ENCODE data around the gene LEF1. TPM values are rescaled to one million over a fixed set of nuclear protein-coding genes. Genes with fewer than 3 reads are reported as not detected.

LEF1 gene
- total and polyA plus RNA-seq, 9 of the 15 experiments (the other 6 are each of a cell fraction or from before 2014, with no cell fraction given), result 15.1 to 81.1 (median 29.7) TPM

GRCh38 chr4:108049406-108049805 lies 119.3 kb downstream of the LEF1 start:
- FAIRE-seq, result no peak
- H3K27me3 ChIP-seq (ENCODE audit: control insufficient read depth in 2 of 2, insufficient read depth in 2 of 2, low read length in 2 of 2), result no peaks in the 10 kb centered on the region
- H3K4me2 ChIP-seq (ENCODE audit: insufficient read depth, low read length), result no peak overlapping the region
- H3K4me3 ChIP-seq, result no peak overlapping the region
- no peak overlapping the region for H2AFZ ChIP-seq (ENCODE audit: low read depth, low read length)
- 63% methylated on average over 5 of the region's 5 CpGs for WGBS (ENCODE audit: insufficient coverage, low coverage, missing lambda C conversion rate)
- POLR2A ChIA-PET, result no interaction called here
- no peak for ATAC-seq
- no peaks in the 10 kb centered on the region for H3K79me2 ChIP-seq (ENCODE audit: control insufficient read depth, insufficient read depth, low read length)
- no peak overlapping the region for H3K27ac ChIP-seq (ENCODE audit: extremely low read depth, low read depth, low read length)
- CTCF ChIA-PET (ENCODE audit: low intra/inter-chr PET ratio), result no interaction called here
- H3K9me3 ChIP-seq (replicated peaks; ENCODE audit: control insufficient read depth, insufficient read depth, low read depth, low read length), result no peaks in the 10 kb centered on the region
- H4K20me1 ChIP-seq (replicated peaks; ENCODE audit: control insufficient read depth, insufficient read depth, low read length), result no peaks in the 10 kb centered on the region
- BruUV-seq (replicated peaks), result no TSS peak
- no peak overlapping the region for H3K9ac ChIP-seq (ENCODE audit: insufficient read depth in 1 of 2, low read depth in 2 of 2, low read length in 2 of 2)
- intact Hi-C loops (cut with micrococcal nuclease) (no loop called here), in situ Hi-C loops (cut with MboI) (no loop called here)
- H3K4me1 ChIP-seq (replicated peaks in 1 of 2; ENCODE audit: control insufficient read depth in 2 of 2, insufficient read depth in 2 of 2, low read length in 2 of 2), result peaks cover 0 to 15% of the 10 kb centered on the region in 2 experiments; a peak in 4 of 5 replicates
- peaks cover 23% of the 10 kb centered on the region; the same call in 1 of the 3 replicates for H3K36me3 ChIP-seq (ENCODE audit: control insufficient read depth, insufficient read depth, low read length)
- DNase-seq (ENCODE audit: extremely low read depth in 1 of 4, low spot score in 3 of 4), result no peak
- H3K9me1 ChIP-seq (ENCODE audit: control insufficient read depth, insufficient read depth, low read length), result no peaks in the 10 kb centered on the region
- no peak for TF ChIP-seq BHLHE40 (IDR thresholded peaks at IDR 0.05; ENCODE audit: low read length)
- no peak for TF ChIP-seq PHF21A (IDR thresholded peaks at IDR 0.05; ENCODE audit: borderline replicate concordance, low read depth)
- no peak for TF ChIP-seq ARHGAP35 (IDR thresholded peaks at IDR 0.05; ENCODE audit: partially characterized antibody)
- no peak for TF ChIP-seq MCM7 (IDR thresholded peaks at IDR 0.05)
- TF ChIP-seq TARDBP (IDR thresholded peaks at IDR 0.05), result no peak
- TF ChIP-seq DEAF1 (CRISPR knock-in tag; IDR thresholded peaks at IDR 0.05), result no peak
- TF ChIP-seq ZNF280B (CRISPR knock-in tag; IDR thresholded peaks at IDR 0.05), result no peak
- no peak for TF ChIP-seq POLR2H (tag; IDR thresholded peaks at IDR 0.05; ENCODE audit: low read depth)
- TF ChIP-seq SMARCB1 (IDR thresholded peaks at IDR 0.05; ENCODE audit: insufficient read length, low read depth), result no peak
- no peak for TF ChIP-seq HBP1 (CRISPR knock-in tag; IDR thresholded peaks at IDR 0.05)
- TF ChIP-seq LCOR (CRISPR knock-in tag; IDR thresholded peaks at IDR 0.05), result no peak
- TF ChIP-seq TAF7 (tag; IDR thresholded peaks at IDR 0.05), result no peak
- TF ChIP-seq EP400 (IDR thresholded peaks at IDR 0.05), result no peak
- no peak for TF ChIP-seq FOS (IDR thresholded peaks at IDR 0.05; ENCODE audit: extremely low read depth, insufficient read length)
- TF ChIP-seq ARID3A (IDR thresholded peaks at IDR 0.05; ENCODE audit: borderline replicate concordance, low read depth, low read length), result no peak
- no peak for TF ChIP-seq HDAC3 (IDR thresholded peaks at IDR 0.05; ENCODE audit: borderline replicate concordance, partially characterized antibody)
- no peak for TF ChIP-seq YBX1 (IDR thresholded peaks at IDR 0.05)
- no peak for TF ChIP-seq TRIM24 (IDR thresholded peaks at IDR 0.05)
- no peak for TF ChIP-seq HES1 (IDR thresholded peaks at IDR 0.05; ENCODE audit: low read depth)

Data from K562 (cell line).